LNCaP clone FGC (cell line): ENCODE measurements around the gene GSTT2B.
"Not testable (repeated sequence)": the region's sequence is repeated elsewhere in the genome, so short reads cannot be mapped to it uniquely, and the experiment has no call there.

Experiments used
- DNase-seq: peaks from one replicate; pipeline ENCODE4 v3.0.0-alpha.2; 2011; ENCODE audit warnings: low read depth
- H3K4me3 ChIP-seq: 2 replicates; pipeline ENCODE4 v1.5.1; 2011; ENCODE audit warnings: mild to moderate bottlenecking, low read depth, low read length, control low read depth
- TF ChIP-seq, protein P1 (sequence below): IDR thresholded peaks from 2 replicates; pipeline ENCODE4 v1.5.1; 2012; ENCODE audit warnings: mild to moderate bottlenecking; ENCODE audit not compliant: control insufficient read depth, insufficient read depth; ENCODE audit errors: extremely low read depth

The GSTT2B gene

DNA sequence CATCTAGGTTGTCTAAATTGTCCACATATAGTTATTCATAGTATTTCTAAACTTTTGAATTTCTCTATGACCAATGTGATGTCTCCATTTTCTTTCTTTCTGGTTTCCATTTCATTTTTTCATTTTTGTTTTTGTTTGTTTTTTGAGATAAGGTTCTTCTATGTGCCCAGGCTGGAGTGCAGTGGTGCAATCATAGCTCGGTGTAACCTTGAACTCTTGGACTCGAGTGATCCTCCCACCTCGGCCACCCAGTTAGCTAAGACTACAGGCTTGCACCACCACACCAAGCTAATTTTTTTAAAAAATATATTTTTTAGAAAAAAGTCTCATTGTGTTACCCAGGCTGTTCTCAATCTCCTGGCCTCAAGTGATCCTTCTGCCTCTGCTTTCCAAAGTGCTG, 36.1 kb upstream of the GSTT2B start:
- DNase-seq, result no peak
- no peak overlapping the region for H3K4me3 ChIP-seq
- TF ChIP-seq, protein P1, sequence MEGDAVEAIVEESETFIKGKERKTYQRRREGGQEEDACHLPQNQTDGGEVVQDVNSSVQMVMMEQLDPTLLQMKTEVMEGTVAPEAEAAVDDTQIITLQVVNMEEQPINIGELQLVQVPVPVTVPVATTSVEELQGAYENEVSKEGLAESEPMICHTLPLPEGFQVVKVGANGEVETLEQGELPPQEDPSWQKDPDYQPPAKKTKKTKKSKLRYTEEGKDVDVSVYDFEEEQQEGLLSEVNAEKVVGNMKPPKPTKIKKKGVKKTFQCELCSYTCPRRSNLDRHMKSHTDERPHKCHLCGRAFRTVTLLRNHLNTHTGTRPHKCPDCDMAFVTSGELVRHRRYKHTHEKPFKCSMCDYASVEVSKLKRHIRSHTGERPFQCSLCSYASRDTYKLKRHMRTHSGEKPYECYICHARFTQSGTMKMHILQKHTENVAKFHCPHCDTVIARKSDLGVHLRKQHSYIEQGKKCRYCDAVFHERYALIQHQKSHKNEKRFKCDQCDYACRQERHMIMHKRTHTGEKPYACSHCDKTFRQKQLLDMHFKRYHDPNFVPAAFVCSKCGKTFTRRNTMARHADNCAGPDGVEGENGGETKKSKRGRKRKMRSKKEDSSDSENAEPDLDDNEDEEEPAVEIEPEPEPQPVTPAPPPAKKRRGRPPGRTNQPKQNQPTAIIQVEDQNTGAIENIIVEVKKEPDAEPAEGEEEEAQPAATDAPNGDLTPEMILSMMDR, result no peak

GRCh38 chr22:23993581-23994177, 32.7 kb upstream of the GSTT2B start:
- DNase-seq, H3K4me3 ChIP-seq: not testable (repeated sequence)

DNA sequence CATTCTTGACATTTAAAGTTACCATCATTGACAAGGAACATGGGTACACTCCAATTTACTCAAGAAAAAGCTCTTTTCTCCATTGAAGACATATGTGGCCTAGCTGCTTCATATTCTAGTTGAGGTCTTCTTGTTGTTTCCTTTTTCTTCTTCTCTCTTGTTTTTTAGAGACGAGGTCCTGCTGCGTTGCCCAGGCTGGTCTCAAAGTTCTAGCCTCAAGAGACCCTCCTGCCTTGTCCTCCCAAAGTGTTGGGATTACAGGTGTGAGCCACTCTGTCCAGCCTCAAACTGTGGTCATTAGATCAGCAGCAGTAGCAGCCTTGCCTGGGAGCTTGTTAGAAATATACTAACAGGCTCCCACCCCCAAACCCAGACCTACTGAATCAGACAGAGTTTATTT, 32.1 kb upstream of the GSTT2B start:
- not testable (repeated sequence) for DNase-seq, H3K4me3 ChIP-seq

DNA sequence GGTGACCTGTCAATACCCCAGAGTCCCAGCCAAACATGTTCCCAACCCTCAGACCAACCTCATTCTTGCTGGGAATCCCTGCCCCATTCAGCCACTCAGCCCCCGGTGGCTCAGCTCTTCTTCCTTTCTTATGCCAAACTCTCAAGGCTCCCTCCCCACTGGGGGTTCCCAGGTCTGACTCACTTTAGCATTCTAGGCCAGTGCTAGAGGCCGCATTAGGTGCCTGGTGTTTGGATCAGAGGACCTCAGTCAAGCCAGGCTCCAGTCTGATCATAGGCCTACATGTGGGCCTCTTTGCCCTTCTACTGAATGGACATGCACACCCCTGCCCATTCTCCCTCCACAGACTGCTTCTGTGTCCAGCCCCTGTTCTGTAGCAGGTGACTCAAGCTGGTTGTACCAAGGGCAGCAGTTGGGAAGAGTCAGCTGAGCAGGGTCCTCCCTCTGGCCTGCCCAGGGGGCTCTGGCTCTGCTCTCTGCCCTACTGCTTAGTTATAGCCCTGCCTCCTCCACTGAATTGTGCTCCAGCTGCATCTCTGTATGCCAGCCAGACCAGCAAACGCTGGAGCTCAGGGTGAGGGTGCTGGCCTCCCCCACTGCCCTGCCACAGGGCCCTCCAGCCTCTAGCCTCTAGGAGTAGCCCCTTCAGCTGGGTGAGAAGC, 28.7 kb upstream of the GSTT2B start:
- not testable (repeated sequence) for DNase-seq, H3K4me3 ChIP-seq

- not testable (repeated sequence) for DNase-seq, H3K4me3 ChIP-seq
These were observed 25.7 kb upstream of the GSTT2B start for GRCh38 chr22:23986538-23987178.

DNA sequence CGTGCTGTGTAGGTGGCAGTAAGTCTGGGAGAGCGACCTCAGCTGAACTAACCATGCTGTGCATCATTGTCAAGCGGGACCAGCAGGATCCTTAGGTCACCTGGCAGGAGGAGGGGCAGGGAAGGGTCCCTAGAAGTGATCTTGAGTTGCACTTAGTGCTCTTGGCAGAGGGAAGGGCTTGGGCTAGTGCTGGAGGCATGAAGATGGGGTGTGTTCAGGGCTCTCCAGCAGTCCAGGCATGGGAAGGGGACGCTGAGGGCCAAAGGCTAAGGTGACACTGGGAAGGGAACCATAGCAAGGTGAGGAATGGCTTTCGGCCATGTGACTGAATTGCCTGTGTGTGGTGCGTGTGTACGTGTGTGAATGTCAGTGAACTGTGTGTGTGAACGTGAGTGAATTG, 25.1 kb upstream of the GSTT2B start:
- not testable (repeated sequence) for DNase-seq

DNA sequence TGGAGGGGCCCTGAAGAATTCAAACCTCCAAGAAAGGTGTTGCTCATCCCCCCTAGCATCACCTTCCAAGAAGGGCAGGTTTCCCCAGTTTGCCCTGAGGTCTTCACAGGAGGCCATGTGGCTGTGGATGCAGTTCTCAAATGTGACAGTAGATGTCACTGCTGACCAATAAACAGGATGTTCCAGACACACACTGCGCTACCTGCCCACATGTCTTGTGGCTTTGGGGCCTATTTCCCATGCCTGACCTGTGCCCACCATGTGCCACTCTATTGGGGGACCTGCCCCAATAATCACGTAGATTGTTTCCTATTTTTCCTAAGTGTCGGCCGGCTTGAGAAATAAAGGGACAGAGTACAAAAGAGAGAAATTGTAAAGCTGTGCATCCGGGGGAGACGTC, 23.4 kb upstream of the GSTT2B start:
- no peak for DNase-seq
- no peak overlapping the region for H3K4me3 ChIP-seq
- TF ChIP-seq, protein P1, result peak; percentile 80

More for the DNA sequence above, 25.1 kb upstream of the GSTT2B start:
- not testable (repeated sequence) for H3K4me3 ChIP-seq

GRCh38 chr22:23980567-23980966, 19.6 kb upstream of the GSTT2B start:
- H3K4me3 ChIP-seq, DNase-seq: not testable (repeated sequence)

DNA sequence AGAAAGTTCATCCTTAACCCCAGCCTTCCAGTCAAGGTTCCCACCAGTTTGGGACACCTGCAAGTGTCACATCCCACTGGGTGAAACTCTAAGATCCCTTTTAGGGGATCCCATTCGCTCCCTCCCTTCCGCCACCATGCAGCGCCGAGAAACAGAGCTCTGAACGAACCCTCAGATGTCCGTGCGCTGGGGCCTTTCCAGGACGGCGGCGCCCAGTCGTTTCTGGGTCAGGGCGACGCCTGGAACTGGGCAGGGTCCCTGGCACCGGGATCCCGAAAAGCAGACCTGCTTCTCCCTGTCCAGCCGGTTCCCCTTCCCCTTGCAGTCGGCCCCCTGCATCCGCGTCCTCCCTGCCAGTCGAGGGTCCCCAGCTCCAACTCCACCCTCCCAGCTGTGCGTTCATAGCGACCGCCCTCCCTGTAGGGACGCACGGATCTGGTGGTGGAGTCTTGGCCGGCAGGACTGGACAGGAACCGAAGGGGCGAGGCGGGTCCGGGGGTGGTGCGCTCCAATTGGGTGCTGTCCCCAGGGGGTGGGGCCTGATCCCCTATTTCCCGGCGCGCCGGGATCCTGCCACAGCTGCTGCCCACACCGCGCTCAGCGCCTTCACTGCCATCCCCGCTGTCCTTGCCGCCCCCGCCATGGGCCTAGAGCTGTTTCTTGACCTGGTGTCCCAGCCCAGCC, 18.7 kb upstream of the GSTT2B start, which contains the start of gene GSTT2:
Gene GSTT2, plus strand, starts transcription at position 578 of the 684 bp plus-strand sequence.
- H3K4me3 ChIP-seq, DNase-seq: not testable (repeated sequence)

DNA sequence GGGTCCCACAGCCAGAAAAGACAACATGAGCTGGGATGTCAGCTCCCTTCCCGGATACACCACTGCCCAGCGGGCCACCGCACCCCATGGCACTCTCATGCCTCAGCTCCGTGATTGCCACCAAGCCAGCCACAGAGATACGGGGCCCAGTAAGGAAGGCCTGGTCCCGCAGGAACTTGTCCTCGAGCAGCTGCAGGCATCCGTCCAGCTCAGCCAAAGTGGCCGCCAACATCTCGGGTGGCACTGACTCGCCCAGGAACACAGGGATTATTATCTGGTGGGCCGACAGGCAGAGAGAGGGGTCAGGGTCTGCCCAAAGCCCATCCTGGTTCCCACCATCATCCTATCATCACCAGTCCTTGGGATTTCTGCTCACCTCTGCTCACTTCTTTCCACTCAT, 16.3 kb upstream of the GSTT2B start:
- not testable (repeated sequence) for DNase-seq, H3K4me3 ChIP-seq

DNA sequence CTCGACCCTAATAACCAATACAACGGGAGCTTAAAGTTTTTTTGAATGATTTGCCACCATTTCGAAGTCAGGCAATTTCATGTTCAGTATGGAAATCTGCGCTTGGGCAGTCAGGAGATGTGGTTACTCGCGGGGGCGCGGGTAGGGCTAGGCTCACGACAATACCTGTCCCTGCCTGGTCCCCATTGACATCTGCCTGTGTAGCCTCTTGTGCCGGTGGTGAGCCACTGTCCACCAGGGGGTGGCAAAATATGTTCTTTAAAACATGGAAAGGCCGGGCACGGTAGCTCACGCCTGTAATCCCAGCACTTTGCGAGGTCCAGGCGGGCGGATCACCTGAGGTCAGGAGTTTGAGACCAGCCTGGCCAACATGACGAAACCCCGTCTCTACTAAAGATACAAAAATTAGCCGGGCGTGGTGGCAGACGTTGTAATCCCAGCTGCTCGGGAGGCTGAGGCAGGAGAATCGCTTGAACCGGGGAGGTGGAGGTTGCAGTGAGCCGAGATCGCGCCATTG, 13.9 kb upstream of the GSTT2B start:
- DNase-seq, H3K4me3 ChIP-seq: not testable (repeated sequence)

DNA sequence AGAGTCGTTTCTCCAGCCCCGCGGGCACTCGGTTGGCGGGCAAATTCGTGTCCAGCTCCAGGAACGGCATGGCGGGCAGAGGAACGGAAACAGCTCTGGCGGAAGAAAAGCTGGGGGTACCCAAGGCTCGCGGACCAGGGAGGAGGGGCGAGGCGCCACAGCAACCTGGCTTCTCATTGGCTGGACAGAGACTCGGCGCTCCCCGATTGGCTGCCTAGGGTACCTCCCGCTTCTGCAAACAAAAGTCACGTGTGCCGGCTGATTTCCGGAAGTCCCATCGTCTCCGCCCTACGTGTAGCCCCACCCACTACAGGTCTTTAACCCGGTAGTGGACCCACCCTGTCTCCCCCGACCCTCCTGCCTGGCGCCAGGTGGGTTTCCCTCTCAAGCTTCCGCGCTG, 13.3 kb upstream of the GSTT2B start, which contains the start of gene DDT:
Gene DDT, minus strand, starts transcription at position 97 of the 400 bp plus-strand sequence. Its CDS starts 27 bp downstream, at position 70.
- H3K4me3 ChIP-seq, DNase-seq: not testable (repeated sequence)

- DNase-seq, H3K4me3 ChIP-seq: not testable (repeated sequence)
These were observed 10.9 kb upstream of the GSTT2B start for GRCh38 chr22:23971927-23972326.
